Activated effector memory CD4-positive, alpha-beta T cell treated with Interleukin-2 at 50 U/mL for 16 hours (primary cell): ENCODE measurements around the gene TSPAN18.

ENCODE experiments used
- DNase-seq: peaks from one replicate; pipeline ENCODE4 v3.0.0-alpha.2; 2020

TSPAN18 gene

GRCh38 chr11:44831605-44832394 is 105.0 kb downstream of the TSPAN18 start:
- DNase-seq = no peak

DNA sequence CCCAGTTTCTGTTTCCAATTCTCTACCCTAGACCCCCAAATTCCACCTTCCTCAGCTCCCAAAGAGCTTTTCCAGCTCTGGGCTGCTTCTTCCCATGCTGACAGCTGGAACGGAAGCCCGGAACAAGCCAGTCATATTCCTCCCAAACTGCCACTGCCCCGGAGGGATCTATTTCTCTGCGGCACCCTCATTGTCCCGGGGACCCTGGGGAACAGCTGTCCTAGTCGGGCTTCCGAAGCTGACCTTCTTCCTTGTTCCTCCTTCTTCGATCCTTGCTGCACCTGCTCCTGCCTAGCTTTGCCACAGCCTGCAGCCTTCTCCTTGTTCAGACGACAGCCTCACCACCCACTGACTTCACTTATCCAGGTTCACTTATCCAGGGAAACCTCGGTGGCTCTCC is 105.7 kb downstream of the TSPAN18 start:
- DNase-seq = no peak

GRCh38 chr11:44833221-44833876 is 106.6 kb downstream of the TSPAN18 start:
- DNase-seq = no peak

DNA sequence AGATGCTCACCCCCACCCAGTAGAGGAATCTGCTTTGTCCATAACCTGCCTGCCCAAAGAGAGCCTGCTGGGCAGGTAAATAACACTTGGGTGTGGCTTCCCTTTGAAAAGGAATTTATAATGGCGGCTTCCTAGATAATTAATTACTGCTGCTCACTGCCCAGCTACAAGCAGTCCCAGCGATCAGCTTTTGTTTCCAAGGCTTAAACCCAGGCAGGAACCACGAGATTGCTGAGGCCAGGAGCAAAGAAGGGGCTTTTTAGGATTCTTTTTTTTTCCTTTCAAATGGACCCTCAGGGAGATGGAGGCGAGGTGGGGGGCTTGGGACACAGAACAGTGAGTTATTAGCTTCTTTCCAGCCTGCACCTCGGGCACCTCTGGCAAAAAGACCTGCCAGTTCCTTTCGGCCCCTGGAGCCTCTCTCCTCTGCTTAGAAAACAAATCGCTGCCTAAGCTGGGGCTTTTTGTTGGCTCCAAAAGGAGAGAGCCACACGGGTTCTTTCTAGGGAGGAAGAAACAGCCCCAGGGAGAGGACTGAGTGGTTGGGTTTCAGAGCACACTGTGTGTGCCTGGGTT is 107.2 kb downstream of the TSPAN18 start:
- no peak for DNase-seq

DNA sequence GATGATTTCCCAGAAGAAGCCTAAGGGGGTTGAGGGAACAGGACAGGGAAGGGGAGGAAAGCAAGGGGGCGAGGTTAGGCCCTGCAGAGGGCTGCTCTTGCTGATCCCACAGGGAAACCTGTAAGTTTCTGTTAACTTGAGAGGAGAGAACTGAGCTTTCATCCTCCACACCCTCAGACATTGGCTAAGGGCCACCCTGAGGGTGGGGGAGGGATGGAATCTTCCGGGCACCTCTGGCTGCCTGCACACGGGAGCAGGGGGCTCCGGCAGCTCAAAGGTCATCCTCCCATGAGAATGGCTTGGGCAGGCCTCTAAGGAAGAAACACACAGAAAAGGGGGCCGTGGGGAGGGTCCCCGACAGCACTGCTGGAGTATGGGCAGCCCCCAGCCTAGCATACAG is 108.1 kb downstream of the TSPAN18 start:
- DNase-seq = no peak

DNA sequence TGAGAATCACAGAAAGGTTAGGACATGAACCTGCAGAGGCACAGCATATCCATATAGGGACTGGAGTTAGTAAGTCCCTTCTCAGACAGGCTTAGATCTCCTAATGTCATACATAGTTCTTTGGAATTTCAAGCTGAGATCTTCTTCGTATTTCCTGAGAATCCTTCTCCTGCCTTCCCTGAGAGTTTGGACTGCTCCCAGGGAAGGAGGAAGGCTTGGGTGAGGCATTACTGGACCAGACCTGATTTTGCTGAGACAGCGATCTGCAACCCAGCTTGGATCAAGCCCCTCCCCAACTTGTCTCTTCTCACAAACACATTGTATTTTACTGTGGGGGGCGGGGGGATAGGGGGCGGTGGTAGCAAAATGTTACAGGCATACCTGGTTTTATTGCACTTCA is 108.5 kb downstream of the TSPAN18 start:
- DNase-seq = no peak

DNA sequence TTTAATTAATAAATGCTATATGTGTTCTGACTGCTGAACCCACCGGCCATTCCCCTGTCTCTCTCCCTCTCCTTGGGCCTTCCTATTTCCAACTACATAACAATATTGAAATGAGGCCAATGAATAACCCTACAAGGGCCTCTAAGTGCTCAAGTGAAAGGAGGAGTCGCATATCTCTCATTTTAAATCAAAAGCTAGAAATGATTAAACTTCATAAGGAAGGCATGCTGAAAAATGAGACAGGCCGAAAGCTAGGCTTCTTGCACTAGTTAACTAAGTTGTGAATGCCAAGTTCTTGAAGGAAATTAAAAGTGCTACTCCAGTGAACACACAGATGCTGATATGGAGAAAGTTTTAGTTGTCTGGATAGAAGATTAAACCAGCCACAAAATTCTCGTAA is 109.2 kb downstream of the TSPAN18 start:
- DNase-seq = no peak

DNA sequence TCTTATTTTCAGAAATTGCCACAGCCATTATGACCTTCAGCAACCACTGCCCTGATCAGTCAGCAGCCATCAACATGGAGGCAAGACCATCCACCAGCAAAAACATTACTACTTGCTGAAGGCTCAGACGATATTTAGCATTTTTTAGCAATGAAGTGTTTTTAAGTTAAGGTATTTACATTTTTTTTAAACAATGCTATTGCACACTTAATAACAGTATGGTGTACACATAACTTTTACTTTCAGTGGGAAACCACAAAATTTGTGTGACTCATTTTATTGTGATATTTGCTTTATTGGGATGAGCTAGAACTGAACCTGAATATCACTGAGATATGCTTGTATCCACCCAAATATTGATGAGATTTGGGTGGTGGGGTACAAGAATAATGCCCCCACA is 110.9 kb downstream of the TSPAN18 start:
- DNase-seq = no peak

- no peak for DNase-seq
Measured at GRCh38 chr11:44839458-44840084, 112.8 kb downstream of the TSPAN18 start.

DNA sequence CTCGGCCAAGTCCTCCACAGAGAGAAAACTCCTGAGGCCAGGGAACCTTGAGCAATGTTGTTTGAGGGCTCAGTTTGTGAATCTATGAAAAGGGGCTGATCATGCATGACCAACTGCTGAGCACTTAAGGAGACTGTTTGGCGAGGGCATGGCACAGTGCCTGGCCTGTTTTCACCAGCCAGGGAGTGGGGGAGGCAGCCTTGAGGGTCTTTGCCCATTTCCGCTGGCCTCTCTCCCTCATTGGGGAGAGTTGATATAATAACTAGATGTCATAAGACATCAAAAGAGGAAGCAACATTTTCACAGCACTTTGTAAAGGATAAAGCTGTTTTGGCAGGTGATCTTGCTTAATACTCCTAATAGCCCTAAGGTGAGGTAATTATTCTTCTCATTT is 113.3 kb downstream of the TSPAN18 start:
- DNase-seq = no peak

- DNase-seq = no peak
Measured at GRCh38 chr11:44840521-44841251, 113.9 kb downstream of the TSPAN18 start.

- no peak for DNase-seq
Measured at GRCh38 chr11:44842220-44842619, 115.5 kb downstream of the TSPAN18 start.

GRCh38 chr11:44846852-44847251 is 120.1 kb downstream of the TSPAN18 start:
- DNase-seq = no peak

DNA sequence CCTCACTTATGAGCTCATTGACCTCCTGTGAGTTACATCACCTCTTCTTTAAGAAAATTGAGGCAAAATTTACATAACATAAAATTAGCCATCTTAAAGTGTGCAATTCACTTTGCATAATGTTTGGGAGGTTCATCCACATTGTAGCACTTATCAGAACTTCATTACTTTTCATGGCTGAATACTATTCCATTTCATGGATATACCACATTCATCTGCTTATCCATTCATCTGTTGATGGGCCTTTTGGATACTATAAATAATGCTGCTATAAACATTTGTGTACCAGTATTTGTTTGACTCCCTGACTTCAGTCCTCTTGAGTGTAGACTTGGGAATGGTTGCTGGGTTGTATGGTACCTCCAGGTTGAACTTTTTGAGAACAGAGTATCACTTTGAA is 120.6 kb downstream of the TSPAN18 start:
- DNase-seq = no peak

- DNase-seq = no peak
Measured at GRCh38 chr11:44848203-44848962, 121.6 kb downstream of the TSPAN18 start.

- DNase-seq = no peak
Measured at GRCh38 chr11:44848963-44849350, 122.2 kb downstream of the TSPAN18 start.

DNA sequence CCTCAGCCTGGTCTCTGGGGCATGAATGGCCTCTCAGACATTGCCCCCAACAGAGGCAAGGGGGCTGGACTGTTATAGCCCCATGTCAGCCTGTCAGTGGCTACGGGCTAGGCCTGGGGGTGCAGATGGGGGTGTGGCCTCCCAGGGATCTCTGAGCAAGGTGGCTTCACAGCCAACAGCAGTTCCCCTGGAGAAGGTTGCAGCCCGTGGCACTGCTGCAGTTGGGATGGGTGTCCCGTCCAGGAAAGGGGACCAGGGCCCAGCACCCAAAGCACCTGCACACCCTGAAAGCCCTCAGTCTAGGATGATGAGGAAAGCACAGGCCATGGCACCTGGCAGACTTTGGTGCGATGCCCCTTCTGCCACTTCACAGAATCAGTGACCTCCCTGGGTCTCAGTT is 122.7 kb downstream of the TSPAN18 start:
- DNase-seq = no peak

- no peak for DNase-seq
Measured at GRCh38 chr11:44849922-44850321, 123.2 kb downstream of the TSPAN18 start.

GRCh38 chr11:44851496-44851895 is 124.7 kb downstream of the TSPAN18 start:
- no peak for DNase-seq

DNA sequence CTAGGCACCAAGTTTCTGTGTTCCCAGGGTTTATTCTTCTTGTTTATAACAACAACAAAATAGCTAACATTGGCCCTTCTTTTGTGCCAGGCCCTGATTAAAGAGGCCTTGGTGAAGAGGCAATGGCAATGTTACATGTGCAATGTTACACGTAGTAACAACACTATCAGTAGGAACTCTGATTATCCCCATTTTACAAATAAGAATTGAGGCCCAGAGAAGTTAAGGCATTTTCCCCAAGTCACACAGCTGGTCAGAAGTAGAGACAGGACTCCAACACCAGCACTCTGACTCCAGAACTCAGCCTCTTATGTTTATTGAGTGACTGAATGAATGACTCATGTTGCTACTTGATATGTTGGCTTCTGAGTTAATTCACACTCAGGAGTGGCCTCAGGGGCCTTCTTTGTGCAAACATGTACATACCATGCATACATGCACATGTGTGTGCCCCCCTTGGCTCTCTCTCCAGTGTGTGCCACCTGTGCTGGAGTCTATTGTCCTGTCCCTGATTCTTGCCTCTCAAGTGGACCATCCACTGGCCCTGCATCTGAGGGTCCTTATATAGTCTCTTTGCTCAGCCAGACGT is 125.5 kb downstream of the TSPAN18 start:
- DNase-seq = no peak

DNA sequence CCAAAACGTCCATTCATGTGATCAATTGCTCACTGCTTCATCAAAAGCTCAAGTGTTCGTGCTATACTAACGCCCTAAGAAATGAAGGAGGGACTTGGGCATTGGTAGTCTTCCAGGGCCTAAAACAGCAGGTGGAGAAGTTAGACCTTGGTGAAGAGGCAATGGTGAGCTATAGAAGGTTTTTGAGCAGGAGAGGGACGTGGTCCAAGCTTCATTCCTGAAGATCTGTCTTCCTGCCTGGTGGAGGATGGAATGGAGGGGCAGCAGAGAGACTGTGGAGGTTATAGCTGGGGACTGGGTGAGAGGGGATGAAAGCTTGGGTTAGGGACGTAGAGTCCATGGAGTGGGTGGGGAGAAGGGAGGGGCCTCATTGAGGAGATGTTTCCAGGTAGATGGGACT is 126.2 kb downstream of the TSPAN18 start:
- DNase-seq = no peak

- no peak for DNase-seq
Measured at GRCh38 chr11:44853666-44854065, 126.9 kb downstream of the TSPAN18 start.
